ENCODE data around the gene CEBPE.

DNA sequence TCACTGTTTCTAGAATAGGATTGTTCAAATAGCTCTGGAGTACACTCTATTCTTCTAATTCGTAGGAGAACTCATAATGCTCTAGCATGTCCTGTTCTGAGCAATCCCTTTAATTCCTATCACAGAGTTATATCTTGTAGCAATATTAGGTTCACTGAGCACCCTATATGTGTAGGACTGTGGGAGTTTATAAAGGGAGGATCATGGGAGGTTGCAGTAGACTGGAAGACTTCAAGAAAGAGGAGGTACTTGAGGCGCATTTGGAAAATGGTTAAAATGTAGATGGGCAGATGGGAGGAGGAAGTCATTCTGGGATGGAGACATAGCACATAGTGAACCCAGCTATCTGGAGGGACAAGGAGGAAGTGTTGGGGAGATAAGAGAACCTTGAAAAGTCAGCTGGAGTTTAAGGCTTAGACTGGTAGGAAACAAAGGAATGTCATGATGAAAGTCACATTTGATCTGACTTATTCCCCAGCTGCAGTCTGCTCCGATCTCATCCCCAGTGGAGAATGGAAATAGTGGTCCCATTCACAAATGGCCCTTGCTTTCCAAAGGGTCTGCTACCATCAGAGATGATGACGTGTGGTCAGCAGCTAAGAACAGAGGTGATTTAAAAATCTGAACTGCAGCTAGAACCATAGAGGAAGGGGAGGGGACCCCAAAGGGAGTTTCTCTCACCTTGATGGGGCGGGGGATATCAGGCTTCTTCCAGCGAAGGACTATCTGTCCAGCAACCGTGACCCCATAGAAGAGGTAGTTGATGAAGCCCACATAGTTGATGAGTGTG lies 10.1 kb upstream of the CEBPE start:
- TF ChIP-seq, protein P1, sequence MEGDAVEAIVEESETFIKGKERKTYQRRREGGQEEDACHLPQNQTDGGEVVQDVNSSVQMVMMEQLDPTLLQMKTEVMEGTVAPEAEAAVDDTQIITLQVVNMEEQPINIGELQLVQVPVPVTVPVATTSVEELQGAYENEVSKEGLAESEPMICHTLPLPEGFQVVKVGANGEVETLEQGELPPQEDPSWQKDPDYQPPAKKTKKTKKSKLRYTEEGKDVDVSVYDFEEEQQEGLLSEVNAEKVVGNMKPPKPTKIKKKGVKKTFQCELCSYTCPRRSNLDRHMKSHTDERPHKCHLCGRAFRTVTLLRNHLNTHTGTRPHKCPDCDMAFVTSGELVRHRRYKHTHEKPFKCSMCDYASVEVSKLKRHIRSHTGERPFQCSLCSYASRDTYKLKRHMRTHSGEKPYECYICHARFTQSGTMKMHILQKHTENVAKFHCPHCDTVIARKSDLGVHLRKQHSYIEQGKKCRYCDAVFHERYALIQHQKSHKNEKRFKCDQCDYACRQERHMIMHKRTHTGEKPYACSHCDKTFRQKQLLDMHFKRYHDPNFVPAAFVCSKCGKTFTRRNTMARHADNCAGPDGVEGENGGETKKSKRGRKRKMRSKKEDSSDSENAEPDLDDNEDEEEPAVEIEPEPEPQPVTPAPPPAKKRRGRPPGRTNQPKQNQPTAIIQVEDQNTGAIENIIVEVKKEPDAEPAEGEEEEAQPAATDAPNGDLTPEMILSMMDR (IDR thresholded peaks at IDR 0.05 in 4 of 5, conservative IDR thresholded peaks at IDR 0.05 in 1 of 5): no peak
- TF ChIP-seq POLR2A (IDR thresholded peaks at IDR 0.05): no peak
